ENCODE measurements around the gene SSB. TPM values are rescaled to one million over a fixed set of nuclear protein-coding genes. Genes with fewer than 3 reads are reported as not detected.

The SSB gene
- total and polyA plus RNA-seq, 2 of the 13 experiments (the other 11 are each of a cell fraction or from before 2014, with no cell fraction given): 109 to 208 TPM

- TF ChIP-seq SMARCC2 (IDR thresholded peaks at IDR 0.05): no peak
- no peak for TF ChIP-seq THAP8 (CRISPR knock-in tag; IDR thresholded peaks at IDR 0.05; ENCODE audit: borderline replicate concordance)
- no peak for TF ChIP-seq ZUFSP (CRISPR knock-in tag; IDR thresholded peaks at IDR 0.05; ENCODE audit: borderline replicate concordance)
- TF ChIP-seq NFYC (CRISPR knock-in tag; IDR thresholded peaks at IDR 0.05): no peak
- TF ChIP-seq SRY (CRISPR knock-in tag; IDR thresholded peaks at IDR 0.05): peak; percentile 61; the same call in 1 of the 2 replicates
- no peak for TF ChIP-seq NONO (IDR thresholded peaks at IDR 0.05)
- peak; percentile 62; the same call in 1 of the 2 replicates for TF ChIP-seq NONO (CRISPR knock-in tag; conservative IDR thresholded peaks at IDR 0.05)
- TF ChIP-seq MTF2 (CRISPR knock-in tag; IDR thresholded peaks at IDR 0.05; ENCODE audit: borderline replicate concordance): no peak
- peak; percentile 92; the same call in 1 of the 2 replicates for TF ChIP-seq ARNT2 (CRISPR knock-in tag; IDR thresholded peaks at IDR 0.05; ENCODE audit: low read depth)
- TF ChIP-seq USF2 (IDR thresholded peaks at IDR 0.05; ENCODE audit: low read depth, low read length): no peak
- no peak for TF ChIP-seq USF2 (CRISPR knock-in tag; IDR thresholded peaks at IDR 0.05; ENCODE audit: borderline replicate concordance)
- TF ChIP-seq YY1 (IDR thresholded peaks at IDR 0.05; ENCODE audit: insufficient read depth, insufficient replicate concordance, low read depth, low read length): peak; percentile 95
- TF ChIP-seq ZNF780A (CRISPR knock-in tag; IDR thresholded peaks at IDR 0.05): no peak
- no peak; the same call in 1 of the 2 replicates for TF ChIP-seq GATAD2A (CRISPR knock-in tag; IDR thresholded peaks at IDR 0.05)
- no peak for TF ChIP-seq NCOA5 (CRISPR knock-in tag; IDR thresholded peaks at IDR 0.05)
- TF ChIP-seq E2F1 (CRISPR knock-in tag; IDR thresholded peaks at IDR 0.05): no peak
- TF ChIP-seq ZFP82 (CRISPR knock-in tag; IDR thresholded peaks at IDR 0.05; ENCODE audit: borderline replicate concordance): peak; percentile 55; the same call in 1 of the 2 replicates
- no peak for TF ChIP-seq MATR3 (CRISPR knock-in tag; IDR thresholded peaks at IDR 0.05)
- peak; percentile 3; the same call in 1 of the 2 replicates for TF ChIP-seq ZFAT (CRISPR knock-in tag; conservative IDR thresholded peaks at IDR 0.05)
- no peak for TF ChIP-seq ZNF101 (CRISPR knock-in tag; IDR thresholded peaks at IDR 0.05; ENCODE audit: borderline replicate concordance, low read depth)
- peak; percentile 93 for TF ChIP-seq UBTF (CRISPR knock-in tag; IDR thresholded peaks at IDR 0.05)
These were observed 28.8 kb downstream of the SSB start, which contains the start of gene UBR3 (continued) for GRCh38 chr2:169827272-169828140.

Data from HepG2 (cell line).